Breast epithelium (tissue), 3 donors: ENCODE measurements around the gene FGD2.

Experiments used
- POLR2AphosphoS5 ChIP-seq, 3 donors: sonication (generic); formaldehyde crosslinking; IDR thresholded peaks; one replicate each; pipeline ENCODE4 v1.6.1; 2017; ENCODE audit warnings: antibody characterized with exemption in 3 of 3
- TF ChIP-seq, protein P1 (sequence below), 3 donors: fragments of 450-650 bp; IDR thresholded peaks; one replicate each; pipeline ENCODE4 v1.5.1; 2016 to 2017; ENCODE audit warnings: antibody characterized with exemption in 3 of 3, mild to moderate bottlenecking in 3 of 3, moderate library complexity in 3 of 3

DNA sequence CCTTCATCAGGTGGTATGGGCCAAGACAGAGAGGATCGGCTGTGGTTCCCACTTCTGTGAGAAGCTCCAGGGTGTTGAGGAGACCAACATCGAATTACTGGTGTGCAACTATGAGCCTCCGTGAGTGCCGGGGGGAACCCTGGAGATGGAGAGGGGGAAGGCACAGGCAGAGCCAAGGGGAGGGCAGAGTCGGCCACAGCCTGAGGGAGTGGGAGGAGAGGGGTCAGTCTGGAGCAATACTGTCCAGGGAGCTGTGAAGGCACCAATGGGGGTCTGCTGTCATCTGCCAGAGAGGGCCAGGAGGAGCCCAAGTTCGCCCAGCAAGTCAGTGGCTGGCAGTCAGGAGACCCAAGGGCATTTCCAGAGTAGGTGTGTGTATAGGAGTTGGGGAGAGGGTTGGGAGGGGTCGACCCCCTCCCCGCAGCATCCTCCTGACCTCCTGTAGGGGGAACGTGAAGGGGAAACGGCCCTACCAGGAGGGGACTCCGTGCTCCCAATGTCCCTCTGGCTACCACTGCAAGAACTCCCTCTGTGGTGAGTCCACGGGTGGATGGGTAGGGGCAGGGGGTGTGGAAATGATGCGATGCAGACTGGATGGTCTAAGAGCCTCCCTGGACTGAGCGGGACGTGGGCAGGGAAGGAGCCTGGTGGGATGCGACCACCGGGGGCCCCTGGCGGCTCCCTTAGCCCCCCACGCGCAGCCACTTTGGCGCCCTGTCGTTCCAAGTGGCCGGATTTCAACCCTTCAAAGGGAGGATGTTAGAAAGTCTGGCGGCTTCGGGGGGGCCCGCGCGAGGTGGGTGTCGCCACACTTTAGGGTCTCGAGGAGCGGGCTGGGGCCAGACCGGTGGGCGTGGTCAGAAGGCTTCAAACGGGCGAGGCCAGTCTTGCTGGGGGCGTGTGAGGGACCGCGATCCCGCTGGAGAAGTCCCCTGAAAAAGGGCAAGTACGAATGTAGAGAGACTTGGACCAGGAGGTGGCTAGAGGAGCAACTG is 43.7 kb upstream of the FGD2 start:
- TF ChIP-seq POLR2AphosphoS5 (IDR thresholded peaks at IDR 0.05): no peak
- TF ChIP-seq, protein P1, sequence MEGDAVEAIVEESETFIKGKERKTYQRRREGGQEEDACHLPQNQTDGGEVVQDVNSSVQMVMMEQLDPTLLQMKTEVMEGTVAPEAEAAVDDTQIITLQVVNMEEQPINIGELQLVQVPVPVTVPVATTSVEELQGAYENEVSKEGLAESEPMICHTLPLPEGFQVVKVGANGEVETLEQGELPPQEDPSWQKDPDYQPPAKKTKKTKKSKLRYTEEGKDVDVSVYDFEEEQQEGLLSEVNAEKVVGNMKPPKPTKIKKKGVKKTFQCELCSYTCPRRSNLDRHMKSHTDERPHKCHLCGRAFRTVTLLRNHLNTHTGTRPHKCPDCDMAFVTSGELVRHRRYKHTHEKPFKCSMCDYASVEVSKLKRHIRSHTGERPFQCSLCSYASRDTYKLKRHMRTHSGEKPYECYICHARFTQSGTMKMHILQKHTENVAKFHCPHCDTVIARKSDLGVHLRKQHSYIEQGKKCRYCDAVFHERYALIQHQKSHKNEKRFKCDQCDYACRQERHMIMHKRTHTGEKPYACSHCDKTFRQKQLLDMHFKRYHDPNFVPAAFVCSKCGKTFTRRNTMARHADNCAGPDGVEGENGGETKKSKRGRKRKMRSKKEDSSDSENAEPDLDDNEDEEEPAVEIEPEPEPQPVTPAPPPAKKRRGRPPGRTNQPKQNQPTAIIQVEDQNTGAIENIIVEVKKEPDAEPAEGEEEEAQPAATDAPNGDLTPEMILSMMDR (IDR thresholded peaks at IDR 0.05): no peak
